Upper lobe of left lung (tissue), 4 donors: ENCODE results near the gene ATM.

Source experiments
- EP300 ChIP-seq, 4 donors: sonication (generic); formaldehyde crosslinking; IDR thresholded peaks; one replicate each; pipeline ENCODE4 v1.5.1; 2017; ENCODE audit warnings: antibody characterized with exemption in 4 of 4, control low read depth in 2 of 4
- POLR2A ChIP-seq, 4 donors: fragments of 450-650 bp; IDR thresholded peaks; one replicate each; pipeline ENCODE4 v1.5.1; 2016 to 2017; ENCODE audit warnings: antibody characterized with exemption in 4 of 4, mild to moderate bottlenecking in 2 of 4
- POLR2AphosphoS5 ChIP-seq, 2 donors: sonication (generic); formaldehyde crosslinking; IDR thresholded peaks; one replicate each; pipeline ENCODE4 v1.5.1; 2017; ENCODE audit warnings: antibody characterized with exemption in 2 of 2
- TF ChIP-seq, protein P1 (sequence below), 6 experiments: fragments of 450-650 bp in 4 of 6; fragments of 200-600 bp in 2 of 6; sonication (generic) in 2 of 6; IDR thresholded peaks; one replicate each; pipeline ENCODE4 v1.5.1; 2016 to 2019; ENCODE audit warnings: antibody characterized with exemption in 6 of 6

DNA sequence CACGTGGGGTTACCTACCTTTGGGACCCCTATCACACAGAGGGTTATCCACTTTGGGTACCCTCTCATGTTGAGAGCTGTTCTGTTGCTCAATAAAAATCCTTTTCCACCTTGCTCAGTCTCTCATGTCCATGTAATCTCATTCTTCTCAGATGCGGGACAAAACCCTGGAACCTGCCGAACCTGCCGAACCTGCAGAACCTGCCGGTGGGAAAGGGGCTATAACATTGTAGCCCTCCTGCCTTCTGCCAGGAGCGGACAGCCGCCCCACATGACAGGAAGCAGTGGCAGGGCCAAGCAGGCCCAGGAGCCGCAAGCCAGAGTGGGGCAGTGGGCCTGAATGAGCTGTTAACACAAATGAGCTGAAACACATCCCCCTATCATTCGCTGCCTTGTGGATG, 18.5 kb upstream of the ATM start:
- TF ChIP-seq, protein P1, sequence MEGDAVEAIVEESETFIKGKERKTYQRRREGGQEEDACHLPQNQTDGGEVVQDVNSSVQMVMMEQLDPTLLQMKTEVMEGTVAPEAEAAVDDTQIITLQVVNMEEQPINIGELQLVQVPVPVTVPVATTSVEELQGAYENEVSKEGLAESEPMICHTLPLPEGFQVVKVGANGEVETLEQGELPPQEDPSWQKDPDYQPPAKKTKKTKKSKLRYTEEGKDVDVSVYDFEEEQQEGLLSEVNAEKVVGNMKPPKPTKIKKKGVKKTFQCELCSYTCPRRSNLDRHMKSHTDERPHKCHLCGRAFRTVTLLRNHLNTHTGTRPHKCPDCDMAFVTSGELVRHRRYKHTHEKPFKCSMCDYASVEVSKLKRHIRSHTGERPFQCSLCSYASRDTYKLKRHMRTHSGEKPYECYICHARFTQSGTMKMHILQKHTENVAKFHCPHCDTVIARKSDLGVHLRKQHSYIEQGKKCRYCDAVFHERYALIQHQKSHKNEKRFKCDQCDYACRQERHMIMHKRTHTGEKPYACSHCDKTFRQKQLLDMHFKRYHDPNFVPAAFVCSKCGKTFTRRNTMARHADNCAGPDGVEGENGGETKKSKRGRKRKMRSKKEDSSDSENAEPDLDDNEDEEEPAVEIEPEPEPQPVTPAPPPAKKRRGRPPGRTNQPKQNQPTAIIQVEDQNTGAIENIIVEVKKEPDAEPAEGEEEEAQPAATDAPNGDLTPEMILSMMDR (IDR thresholded peaks at IDR 0.05) = no peak
- TF ChIP-seq POLR2AphosphoS5 (IDR thresholded peaks at IDR 0.05) (no peak), POLR2A (IDR thresholded peaks at IDR 0.05) (no peak), EP300 (IDR thresholded peaks at IDR 0.05) (no peak)
